Measurements from ENCODE around the gene ABCC2.
"Not testable (repeated sequence)": the region's sequence is repeated elsewhere in the genome, so short reads cannot be mapped to it uniquely, and the experiment has no call there.

The ABCC2 gene

GRCh38 chr10:99895066-99895465 lies 112.6 kb downstream of the ABCC2 start:
- DNase-seq: not testable (repeated sequence)

- no peak for DNase-seq
Measured at GRCh38 chr10:99895867-99896266, 113.4 kb downstream of the ABCC2 start.

Measured in hypothalamus (tissue), 51 donors.